ENCODE measurements around the gene NUP54.

- TF ChIP-seq CTCF (IDR thresholded peaks at IDR 0.05): no peak
- TF ChIP-seq POLR2A (IDR thresholded peaks at IDR 0.05): no peak
These were observed 30.7 kb downstream of the NUP54 start for GRCh38 chr4:76117536-76117935.

Measured in body of pancreas (tissue), 4 donors.